SK-N-SH (cell line): ENCODE measurements around the gene LTBR. TPM values are rescaled to one million over a fixed set of nuclear protein-coding genes. Genes with fewer than 3 reads are reported as not detected.

Experiments
- CTCF ChIA-PET: fragments of 300-600, 350-600 bp; formaldehyde crosslinking; extraction: SDS; loops from one replicate; lab custom pipeline; 2021; lab: Yijun Ruan, JAX
- POLR2A ChIA-PET: fragments of 350-600 bp; sonication (Branson Sonifier 250); formaldehyde crosslinking; extraction: SDS; loops from one replicate; lab custom pipeline; 2020; ENCODE audit warnings: antibody characterized with exemption, inconsistent platforms; lab: Yijun Ruan, JAX
- DNase-seq: peaks from one replicate; pipeline ENCODE4 v3.0.0; 2012
- H2AFZ ChIP-seq: fragments of 200-600 bp; sonication (generic); 2 replicates; pipeline ENCODE4 v1.8.1; 2016; ENCODE audit warnings: antibody characterized with exemption, mild to moderate bottlenecking, low read depth
- H3F3A ChIP-seq: fragments of 200-600 bp; sonication (generic); replicated peaks from 2 replicates; pipeline ENCODE3; 2016; ENCODE audit warnings: antibody characterized with exemption, mild to moderate bottlenecking; ENCODE audit not compliant: insufficient read depth
- H3K27ac ChIP-seq, 2 experiments: fragments of 200-500 bp in 1 of 2; fragments of 200-600 bp in 1 of 2; sonication (Bioruptor generic) in 1 of 2; sonication (generic), shearing (Covaris generic) in 1 of 2; 2 replicates each; pipeline versions ENCODE4 v1.5.1 to v1.6.1; 2014 to 2016; ENCODE audit warnings: low read depth in 2 of 2, inconsistent platforms in 1 of 2, low read length in 1 of 2, mild to moderate bottlenecking in 1 of 2, mixed read lengths in 1 of 2
- H3K27me3 ChIP-seq: fragments of 200-600 bp; sonication (generic), shearing (Covaris generic); 2 replicates; pipeline ENCODE4 v1.6.1; 2016; ENCODE audit warnings: mixed run types; ENCODE audit not compliant: insufficient read depth
- H3K36me3 ChIP-seq, 2 experiments: fragments of 200-500 bp in 1 of 2; fragments of 200-600 bp in 1 of 2; sonication (Bioruptor generic) in 1 of 2; sonication (generic) in 1 of 2; replicated peaks in 1 of 2; 2 replicates each; pipeline versions ENCODE3 to v1.5.1; 2014 to 2016; ENCODE audit warnings: low read length in 1 of 2, mild to moderate bottlenecking in 1 of 2; ENCODE audit not compliant: insufficient read depth in 2 of 2, control insufficient read depth in 1 of 2
- H3K4me1 ChIP-seq, 2 experiments: fragments of 200-500 bp in 1 of 2; fragments of 200-600 bp in 1 of 2; sonication (Bioruptor generic) in 1 of 2; sonication (generic), shearing (Covaris generic) in 1 of 2; 2 replicates each; pipeline versions ENCODE4 v1.5.1 to v1.6.1; 2014 to 2016; ENCODE audit warnings: low read depth in 1 of 2, low read length in 1 of 2, mixed run types in 1 of 2; ENCODE audit not compliant: insufficient read depth in 2 of 2, control insufficient read depth in 1 of 2
- H3K4me2 ChIP-seq: fragments of 200-600 bp; sonication (generic), shearing (Covaris generic); 2 replicates; pipeline ENCODE4 v1.6.1; 2017; ENCODE audit warnings: mixed run types
- H3K4me3 ChIP-seq, 2 experiments: fragments of 200-500 bp in 1 of 2; fragments of 200-600 bp in 1 of 2; sonication (Bioruptor generic) in 1 of 2; sonication (generic), shearing (Covaris generic) in 1 of 2; 2 replicates each; pipeline versions ENCODE4 v1.5.1 to v1.8.1; 2014 to 2016; ENCODE audit warnings: low read depth in 2 of 2, inconsistent platforms in 1 of 2, low read length in 1 of 2, mild to moderate bottlenecking in 1 of 2, mixed read lengths in 1 of 2, moderate library complexity in 1 of 2
- H3K79me2 ChIP-seq: fragments of 200-600 bp; sonication (generic); 2 replicates; pipeline ENCODE4 v1.8.1; 2017; ENCODE audit warnings: mild to moderate bottlenecking; ENCODE audit not compliant: insufficient read depth
- H3K9ac ChIP-seq: fragments of 200-600 bp; sonication (generic); 2 replicates; pipeline ENCODE4 v1.6.1; 2017; ENCODE audit warnings: mixed run types
- H3K9me2 ChIP-seq: fragments of 200-600 bp; sonication (generic); 2 replicates; pipeline ENCODE4 v1.6.1; 2017; ENCODE audit warnings: mixed run types
- H3K9me3 ChIP-seq: fragments of 200-600 bp; sonication (generic); 2 replicates; pipeline ENCODE4 v1.6.1; 2017; ENCODE audit warnings: mixed run types, mild to moderate bottlenecking, moderate library complexity
- H4K20me1 ChIP-seq: fragments of 200-600 bp; sonication (generic); 2 replicates; pipeline ENCODE4 v1.6.1; 2017; ENCODE audit warnings: mild to moderate bottlenecking, mixed run types; ENCODE audit not compliant: insufficient read depth
- CHD2 ChIP-seq: fragments of 150-350 bp; IDR thresholded peaks from 2 replicates; pipeline ENCODE4 v1.6.1; 2018; ENCODE audit warnings: low read length; ENCODE audit not compliant: partially characterized antibody
- CTCF ChIP-seq: fragments of 200-600 bp; sonication (generic); IDR thresholded peaks from 2 replicates; pipeline ENCODE4 v1.6.1; 2017; ENCODE audit warnings: antibody characterized with exemption, mild to moderate bottlenecking, moderate library complexity
- EP300 ChIP-seq, 2 experiments: IDR thresholded peaks; 2 replicates each; pipeline versions ENCODE4 v1.4.0 to v1.6.1; 2012; ENCODE audit warnings: borderline replicate concordance in 1 of 2, low read depth in 1 of 2, low read length in 1 of 2
- FOSL2 ChIP-seq: IDR thresholded peaks from 2 replicates; pipeline ENCODE4 v1.4.0; 2012; ENCODE audit warnings: low read depth, mild to moderate bottlenecking, moderate library complexity, borderline replicate concordance
- GATA2 ChIP-seq: sonication (generic); formaldehyde crosslinking; IDR thresholded peaks from 2 replicates; pipeline ENCODE4 v1.5.0; 2020; ENCODE audit warnings: mild to moderate bottlenecking, missing genetic modification reagents
- JUND ChIP-seq: IDR thresholded peaks from 2 replicates; pipeline ENCODE4 v1.4.0; 2012
- NRF1 ChIP-seq: IDR thresholded peaks from 2 replicates; pipeline ENCODE4 v1.6.1; 2012; ENCODE audit warnings: low read depth, mild to moderate bottlenecking, low read length
- PBX3 ChIP-seq: IDR thresholded peaks from 2 replicates; pipeline ENCODE4; 2012
- RAD21 ChIP-seq: IDR thresholded peaks from 2 replicates; pipeline ENCODE4 v1.6.1; 2012; ENCODE audit warnings: mild to moderate bottlenecking, low read length
- REST ChIP-seq: IDR thresholded peaks from 2 replicates; pipeline ENCODE4 v1.6.1; 2012; ENCODE audit warnings: mild to moderate bottlenecking, low read depth, low read length, moderate library complexity
- SMC3 ChIP-seq: IDR thresholded peaks from 2 replicates; pipeline ENCODE4 v1.6.1; 2012; ENCODE audit warnings: low read depth, low read length, improper control_type of control experiment
- TCF12 ChIP-seq: IDR thresholded peaks from 2 replicates; pipeline ENCODE4 v1.4.0; 2012
- TEAD4 ChIP-seq: IDR thresholded peaks from 2 replicates; pipeline ENCODE4 v1.4.0; 2012; ENCODE audit warnings: mild to moderate bottlenecking, borderline replicate concordance; ENCODE audit not compliant: insufficient read depth
- USF1 ChIP-seq: IDR thresholded peaks from 2 replicates; pipeline ENCODE4 v1.4.0; 2012; ENCODE audit warnings: low read depth, borderline replicate concordance
- YY1 ChIP-seq: IDR thresholded peaks from 2 replicates; pipeline ENCODE4 v1.4.0; 2012; ENCODE audit warnings: low read depth, mild to moderate bottlenecking
- ZBTB33 ChIP-seq: IDR thresholded peaks from 2 replicates; pipeline ENCODE4 v1.4.0; 2012; ENCODE audit warnings: low read depth, borderline replicate concordance
- WGBS: methylation state at CpG from one replicate; pipeline ENCODE4 v1.1.6; 2017; ENCODE audit warnings: low lambda C conversion rate; 5-methylcytosine and 5-hydroxymethylcytosine counted together
- polyA plus RNA-seq, 3 experiments: library from polyadenylated mRNA; depleted of rRNA; stranded (reverse); fragments of >200 nt; gene quantifications; 2 replicates each; pipeline ENCODE4 v1.2.3, GENCODE V29; 2012
- TF ChIP-seq, protein P1 (sequence below): fragments of 150-350 bp; IDR thresholded peaks from 2 replicates; pipeline ENCODE4 v1.6.1; 2016; ENCODE audit warnings: mild to moderate bottlenecking, low read depth, low read length

The LTBR gene
- polyA plus RNA-seq, 1 of the 3 experiments (the other 2 are of a cell fraction) = 0.12 TPM

DNA sequence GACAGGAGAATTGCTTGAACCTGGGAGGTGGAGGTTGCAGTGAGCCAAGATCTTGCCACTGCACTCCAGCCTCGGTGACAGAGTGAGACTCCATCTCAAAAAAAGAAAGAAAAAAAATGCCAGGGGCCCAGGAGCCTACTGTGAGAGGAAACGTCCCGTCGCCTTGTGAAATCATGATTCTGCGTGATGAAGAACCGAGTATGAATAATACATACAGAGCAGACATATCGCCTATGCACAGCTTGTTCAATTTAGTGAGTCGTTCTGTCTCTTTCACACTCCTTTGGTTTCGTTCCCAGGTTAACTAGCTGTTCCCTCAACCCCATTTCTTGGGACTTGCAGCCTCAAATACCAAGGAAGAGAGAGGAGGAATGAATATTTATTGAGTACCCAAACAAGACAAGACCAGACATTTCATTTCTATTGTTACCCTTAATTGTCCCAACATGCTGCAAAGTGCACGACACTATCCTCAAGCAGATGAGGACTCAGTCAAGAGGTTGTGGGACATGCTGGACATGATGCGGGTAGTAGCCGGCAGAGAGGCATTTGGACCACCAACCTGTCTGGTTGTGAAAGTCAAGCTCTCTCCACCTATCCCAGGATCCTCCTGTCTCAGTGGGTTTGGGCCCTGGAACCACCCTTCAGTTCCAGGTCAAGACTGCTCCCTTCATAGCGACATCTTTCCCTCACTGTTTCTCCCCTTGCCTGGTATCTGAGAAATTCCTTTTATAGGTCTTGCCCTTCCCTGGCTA is 52.2 kb downstream of the LTBR start (continued):
- TF ChIP-seq TEAD4 (no peak), SMC3 (no peak), PBX3 (no peak), FOSL2 (no peak), CTCF (no peak), NRF1 (no peak), JUND (no peak)

- WGBS = 83% methylated on average over 2 of the region's 3 CpGs
- POLR2A ChIA-PET = no interaction called here
These were observed 53.6 kb downstream of the LTBR start for GRCh38 chr12:6437586-6437985.

More at GRCh38 chr12:6437586-6437985, 53.6 kb downstream of the LTBR start:
- Histone ChIP-seq H2AFZ (no peak overlapping the region), H3K79me2 (no peaks in the 10 kb centered on the region), H3F3A (no peaks in the 10 kb centered on the region), H4K20me1 (no peaks in the 10 kb centered on the region), H3K36me3 (no peaks in the 10 kb centered on the region), H3K9me2 (no peaks in the 10 kb centered on the region), H3K4me2 (no peak overlapping the region), H3K9ac (no peak overlapping the region), H3K27ac (no peak overlapping the region), H3K4me1 (no peaks in the 10 kb centered on the region), H3K4me3 (no peak overlapping the region), H3K27me3 (no peaks in the 10 kb centered on the region), H3K9me3 (no peaks in the 10 kb centered on the region)
- DNase-seq = no peak
- no peak for TF ChIP-seq ZBTB33
- TF ChIP-seq EP300 (IDR thresholded peaks at IDR 0.05; ENCODE audit: borderline replicate concordance in 1 of 2, low read depth in 1 of 2, low read length in 1 of 2) = no peak
- TF ChIP-seq USF1 = no peak
- no peak for TF ChIP-seq GATA2 (CRISPR knock-in tag)
- TF ChIP-seq TCF12 = no peak
- TF ChIP-seq CHD2 = no peak
- TF ChIP-seq REST = no peak
- no peak for TF ChIP-seq TEAD4
- TF ChIP-seq, protein P1, sequence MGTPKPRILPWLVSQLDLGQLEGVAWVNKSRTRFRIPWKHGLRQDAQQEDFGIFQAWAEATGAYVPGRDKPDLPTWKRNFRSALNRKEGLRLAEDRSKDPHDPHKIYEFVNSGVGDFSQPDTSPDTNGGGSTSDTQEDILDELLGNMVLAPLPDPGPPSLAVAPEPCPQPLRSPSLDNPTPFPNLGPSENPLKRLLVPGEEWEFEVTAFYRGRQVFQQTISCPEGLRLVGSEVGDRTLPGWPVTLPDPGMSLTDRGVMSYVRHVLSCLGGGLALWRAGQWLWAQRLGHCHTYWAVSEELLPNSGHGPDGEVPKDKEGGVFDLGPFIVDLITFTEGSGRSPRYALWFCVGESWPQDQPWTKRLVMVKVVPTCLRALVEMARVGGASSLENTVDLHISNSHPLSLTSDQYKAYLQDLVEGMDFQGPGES = no peak
- TF ChIP-seq PBX3 = no peak
- TF ChIP-seq YY1 = no peak
- no peak for TF ChIP-seq RAD21
- TF ChIP-seq JUND = no peak
- CTCF ChIA-PET = interaction anchor here (2.8 to 4.1 kb wide), 2 partner anchors 14 to 28 kb away, joined by 16 to 21 read pairs; no protein-coding TSS in a partner anchor
